Adrenal gland (tissue), 5 donors: ENCODE results near the gene PTPN20.

Experiments
- CTCF ChIP-seq, 6 experiments: fragments of 450-650 bp in 4 of 6; fragments of 200-600 bp in 2 of 6; sonication (generic) in 1 of 6; IDR thresholded peaks; 1 replicate in 5 of 6; 2 replicates in 1 of 6; pipeline versions ENCODE4 v1.5.1 to v1.8.0; 2016 to 2021; ENCODE audit warnings: antibody characterized with exemption in 6 of 6, mild to moderate bottlenecking in 2 of 6, moderate library complexity in 1 of 6
- POLR2A ChIP-seq, 2 donors: fragments of 450-650 bp; IDR thresholded peaks; one replicate each; pipeline ENCODE4 v1.6.1; 2017; ENCODE audit warnings: antibody characterized with exemption in 2 of 2, mild to moderate bottlenecking in 2 of 2, moderate library complexity in 1 of 2
- donor health status: DM: no; HTN: no; CAD: no.

GRCh38 chr10:47013507-47014154, 102.4 kb downstream of the PTPN20 start:
- TF ChIP-seq CTCF (IDR thresholded peaks at IDR 0.05) (no peak), POLR2A (IDR thresholded peaks at IDR 0.05) (no peak)
